Smooth muscle cell (in vitro differentiated cells): Measurements from ENCODE around the gene CAPN3. TPM values are rescaled to one million over a fixed set of nuclear protein-coding genes. Genes with fewer than 3 reads are reported as not detected.

Experiments
- DNase-seq: peaks from one replicate; lab custom pipeline; 2025; ENCODE audit not compliant: unreplicated experiment; lab: John Stamatoyannopoulos, UW
- H2AFZ ChIP-seq: fragments of 200-600 bp; sonication (generic); 2 replicates; pipeline ENCODE4 v1.6.0; 2016; ENCODE audit warnings: antibody characterized with exemption, low read depth, mild to moderate bottlenecking
- H3F3A ChIP-seq: fragments of 200-600 bp; sonication (generic); 2 replicates; pipeline ENCODE4 v1.6.0; 2017; ENCODE audit warnings: antibody characterized with exemption, low read depth
- H3K27ac ChIP-seq: fragments of 200-600 bp; sonication (generic); 2 replicates; pipeline ENCODE4 v1.5.1; 2016; ENCODE audit warnings: low read depth, mild to moderate bottlenecking
- H3K27me3 ChIP-seq: fragments of 200-600 bp; sonication (generic); 2 replicates; pipeline ENCODE4 v1.6.1; 2016; ENCODE audit warnings: low read depth, mild to moderate bottlenecking
- H3K36me3 ChIP-seq: fragments of 200-600 bp; sonication (generic); 2 replicates; pipeline ENCODE4 v1.5.1; 2016; ENCODE audit warnings: low read depth
- H3K4me1 ChIP-seq: fragments of 200-600 bp; sonication (generic); 2 replicates; pipeline ENCODE4 v1.5.1; 2016; ENCODE audit warnings: low read depth
- H3K4me2 ChIP-seq: fragments of 200-600 bp; sonication (generic); 2 replicates; pipeline ENCODE4 v1.6.0; 2016; ENCODE audit warnings: mild to moderate bottlenecking
- H3K4me3 ChIP-seq: fragments of 200-600 bp; sonication (generic); 2 replicates; pipeline ENCODE4 v1.5.1; 2016; ENCODE audit warnings: mild to moderate bottlenecking
- H3K79me2 ChIP-seq: fragments of 200-600 bp; sonication (generic); 2 replicates; pipeline ENCODE4 v1.6.0; 2016; ENCODE audit warnings: low read depth, mild to moderate bottlenecking
- H3K9ac ChIP-seq: fragments of 200-600 bp; sonication (generic); 2 replicates; pipeline ENCODE4 v1.6.0; 2016; ENCODE audit warnings: low read depth
- H3K9me3 ChIP-seq: fragments of 200-600 bp; sonication (generic); replicated peaks from 2 replicates; pipeline ENCODE4 v1.5.1; 2016; ENCODE audit warnings: low read depth
- H4K20me1 ChIP-seq: fragments of 200-600 bp; sonication (generic); 2 replicates; pipeline ENCODE4 v1.6.0; 2016; ENCODE audit warnings: low read depth
- WGBS: methylation state at CpG from one replicate; pipeline ENCODE4 v1.1.7; 2016; ENCODE audit warnings: low lambda C conversion rate; 5-methylcytosine and 5-hydroxymethylcytosine counted together
- polyA plus RNA-seq: library from polyadenylated mRNA; unstranded; fragments of >200 nt; fragmentation: Nextera tagmentation; extraction: Ambion mirVana; gene quantifications from 2 replicates; pipeline ENCODE4 v1.2.1, GENCODE V29; 2016
- total RNA-seq: library from RNA; depleted of rRNA; stranded (reverse); fragments of >200 nt; gene quantifications from 2 replicates; pipeline ENCODE4 v1.2.3, GENCODE V29; 2014
- TF ChIP-seq, protein P1 (sequence below): fragments of 200-600 bp; sonication (generic); IDR thresholded peaks from 2 replicates; pipeline ENCODE4 v1.5.1; 2017; ENCODE audit warnings: borderline replicate concordance, mild to moderate bottlenecking, antibody characterized with exemption; ENCODE audit not compliant: insufficient read depth, poor library complexity, severe bottlenecking

Gene CAPN3
- total and polyA plus RNA-seq, 2 experiments from 2014 or later = 0.25 to 1.6 TPM

GRCh38 chr15:42450425-42450790 lies 91.1 kb downstream of the CAPN3 start:
- no peaks in the 10 kb centered on the region for H3K27me3 ChIP-seq
- TF ChIP-seq, protein P1, sequence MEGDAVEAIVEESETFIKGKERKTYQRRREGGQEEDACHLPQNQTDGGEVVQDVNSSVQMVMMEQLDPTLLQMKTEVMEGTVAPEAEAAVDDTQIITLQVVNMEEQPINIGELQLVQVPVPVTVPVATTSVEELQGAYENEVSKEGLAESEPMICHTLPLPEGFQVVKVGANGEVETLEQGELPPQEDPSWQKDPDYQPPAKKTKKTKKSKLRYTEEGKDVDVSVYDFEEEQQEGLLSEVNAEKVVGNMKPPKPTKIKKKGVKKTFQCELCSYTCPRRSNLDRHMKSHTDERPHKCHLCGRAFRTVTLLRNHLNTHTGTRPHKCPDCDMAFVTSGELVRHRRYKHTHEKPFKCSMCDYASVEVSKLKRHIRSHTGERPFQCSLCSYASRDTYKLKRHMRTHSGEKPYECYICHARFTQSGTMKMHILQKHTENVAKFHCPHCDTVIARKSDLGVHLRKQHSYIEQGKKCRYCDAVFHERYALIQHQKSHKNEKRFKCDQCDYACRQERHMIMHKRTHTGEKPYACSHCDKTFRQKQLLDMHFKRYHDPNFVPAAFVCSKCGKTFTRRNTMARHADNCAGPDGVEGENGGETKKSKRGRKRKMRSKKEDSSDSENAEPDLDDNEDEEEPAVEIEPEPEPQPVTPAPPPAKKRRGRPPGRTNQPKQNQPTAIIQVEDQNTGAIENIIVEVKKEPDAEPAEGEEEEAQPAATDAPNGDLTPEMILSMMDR = no peak
- no peak overlapping the region for H3K27ac ChIP-seq
- no peaks in the 10 kb centered on the region for H3K79me2 ChIP-seq
- H4K20me1 ChIP-seq = no peaks in the 10 kb centered on the region
- H3K36me3 ChIP-seq = peaks cover 14% of the 10 kb centered on the region
- no peaks in the 10 kb centered on the region for H3K9me3 ChIP-seq
- peaks cover 3% of the 10 kb centered on the region for H3K4me1 ChIP-seq
- H3F3A ChIP-seq = no peaks in the 10 kb centered on the region
- no peak overlapping the region for H3K4me2 ChIP-seq
- no peak overlapping the region for H3K4me3 ChIP-seq
- DNase-seq = no peak
- no peak overlapping the region for H2AFZ ChIP-seq
- no peak overlapping the region for H3K9ac ChIP-seq
- 96% methylated on average over 4 of the region's 4 CpGs for WGBS

DNA sequence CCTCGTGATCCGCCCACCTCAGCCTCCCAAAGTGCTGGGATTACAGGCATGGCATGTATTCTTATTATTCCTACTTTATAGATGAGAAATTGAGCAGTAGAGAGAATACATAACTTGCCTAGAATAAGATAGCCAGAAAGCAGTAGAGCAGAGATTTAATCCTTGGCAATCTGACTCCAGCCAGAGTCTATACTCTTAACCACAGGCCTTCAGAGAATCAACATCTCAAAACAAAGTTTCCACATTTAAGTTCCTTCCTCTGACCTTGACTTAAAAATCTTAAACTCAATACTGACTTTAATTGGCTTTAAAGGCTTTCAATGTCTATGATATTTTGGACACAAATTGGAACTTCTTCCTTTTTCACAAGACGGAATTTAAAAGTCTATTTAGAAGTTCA lies 94.5 kb downstream of the CAPN3 start:
- TF ChIP-seq, protein P1 = no peak
- WGBS = 98% methylated on average over 3 of the region's 3 CpGs
- H3K79me2 ChIP-seq = no peaks in the 10 kb centered on the region
- H3K36me3 ChIP-seq = peaks cover 14% of the 10 kb centered on the region
- no peak overlapping the region for H2AFZ ChIP-seq
- H3K4me1 ChIP-seq = peaks cover 25% of the 10 kb centered on the region
- peaks cover 13% of the 10 kb centered on the region for H3F3A ChIP-seq
- H3K4me2 ChIP-seq = no peak overlapping the region
- no peak overlapping the region for H3K9ac ChIP-seq
- H3K27me3 ChIP-seq = no peaks in the 10 kb centered on the region
- H3K4me3 ChIP-seq = no peak overlapping the region
- H4K20me1 ChIP-seq = peaks cover 11% of the 10 kb centered on the region
- H3K9me3 ChIP-seq = no peaks in the 10 kb centered on the region
- no peak overlapping the region for H3K27ac ChIP-seq
- DNase-seq = no peak

- H2AFZ ChIP-seq = no peak overlapping the region
- peaks cover 17% of the 10 kb centered on the region for H4K20me1 ChIP-seq
- DNase-seq = no peak
- TF ChIP-seq, protein P1 = no peak
- no peaks in the 10 kb centered on the region for H3K9me3 ChIP-seq
- H3K27ac ChIP-seq = peak overlapping the region; percentile 99
- H3K4me2 ChIP-seq = peak overlapping the region; percentile 83
- peaks cover 14% of the 10 kb centered on the region for H3K79me2 ChIP-seq
- peak overlapping the region; percentile 89 for H3K9ac ChIP-seq
- peak overlapping the region; percentile 30 for H3K4me3 ChIP-seq
- H3F3A ChIP-seq = peaks cover 16% of the 10 kb centered on the region
- peaks cover 25% of the 10 kb centered on the region for H3K4me1 ChIP-seq
- H3K36me3 ChIP-seq = peaks cover 2% of the 10 kb centered on the region
- H3K27me3 ChIP-seq = no peaks in the 10 kb centered on the region
Observed at GRCh38 chr15:42456531-42456930, 97.2 kb downstream of the CAPN3 start.

GRCh38 chr15:42456971-42457370 lies 97.7 kb downstream of the CAPN3 start:
- peaks cover 16% of the 10 kb centered on the region for H3F3A ChIP-seq
- H3K27ac ChIP-seq = peak overlapping the region; percentile 99
- H4K20me1 ChIP-seq = peaks cover 17% of the 10 kb centered on the region
- no peak for DNase-seq
- TF ChIP-seq, protein P1 = no peak
- peaks cover 25% of the 10 kb centered on the region for H3K4me1 ChIP-seq
- H3K27me3 ChIP-seq = no peaks in the 10 kb centered on the region
- WGBS = 34% methylated on average over 3 of the region's 3 CpGs
- H3K9ac ChIP-seq = peak overlapping the region; percentile 89
- H3K4me2 ChIP-seq = peak overlapping the region; percentile 83
- peak overlapping the region; percentile 30 for H3K4me3 ChIP-seq
- H3K9me3 ChIP-seq = no peaks in the 10 kb centered on the region
- no peak overlapping the region for H2AFZ ChIP-seq
- no peaks in the 10 kb centered on the region for H3K36me3 ChIP-seq
- peaks cover 14% of the 10 kb centered on the region for H3K79me2 ChIP-seq
